ENCODE measurements around the gene TMEM151B. TPM values are rescaled to one million over a fixed set of nuclear protein-coding genes. Genes with fewer than 3 reads are reported as not detected.

TMEM151B gene
- total RNA-seq, 1 experiment from 2014 or later: 9.9 TPM

DNA sequence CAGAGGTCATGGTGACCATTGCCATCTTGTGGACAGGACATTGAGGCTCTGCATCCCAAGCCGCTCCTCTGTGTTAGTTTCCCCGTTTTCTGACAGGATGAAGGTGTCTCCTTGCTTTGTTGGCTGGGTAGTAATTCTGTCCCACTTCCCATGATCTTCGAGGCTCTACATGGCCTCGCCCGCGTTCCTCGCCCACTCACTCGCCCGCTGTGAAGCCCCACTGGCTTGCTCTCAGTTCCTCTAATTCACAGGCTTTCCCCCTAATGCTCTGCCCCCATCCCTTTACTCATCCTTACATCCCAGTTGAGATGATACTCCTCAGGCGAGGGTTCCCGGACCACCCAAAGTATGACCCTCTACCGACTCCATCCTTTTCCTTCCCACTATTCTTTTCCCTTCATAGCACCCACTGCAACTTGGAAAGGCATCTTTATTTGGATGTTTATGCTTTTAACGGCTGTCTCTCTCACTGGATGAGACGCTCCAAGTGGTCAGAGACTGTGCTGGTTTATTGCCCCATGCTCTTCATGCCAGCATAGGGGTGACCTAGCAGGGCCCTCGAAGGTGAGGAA is 12.4 kb upstream of the TMEM151B start:
- TF ChIP-seq EZH2 (IDR thresholded peaks at IDR 0.05; ENCODE audit: borderline replicate concordance, low read depth, low read length, poor library complexity, severe bottlenecking): no peak
- TF ChIP-seq, protein P1, sequence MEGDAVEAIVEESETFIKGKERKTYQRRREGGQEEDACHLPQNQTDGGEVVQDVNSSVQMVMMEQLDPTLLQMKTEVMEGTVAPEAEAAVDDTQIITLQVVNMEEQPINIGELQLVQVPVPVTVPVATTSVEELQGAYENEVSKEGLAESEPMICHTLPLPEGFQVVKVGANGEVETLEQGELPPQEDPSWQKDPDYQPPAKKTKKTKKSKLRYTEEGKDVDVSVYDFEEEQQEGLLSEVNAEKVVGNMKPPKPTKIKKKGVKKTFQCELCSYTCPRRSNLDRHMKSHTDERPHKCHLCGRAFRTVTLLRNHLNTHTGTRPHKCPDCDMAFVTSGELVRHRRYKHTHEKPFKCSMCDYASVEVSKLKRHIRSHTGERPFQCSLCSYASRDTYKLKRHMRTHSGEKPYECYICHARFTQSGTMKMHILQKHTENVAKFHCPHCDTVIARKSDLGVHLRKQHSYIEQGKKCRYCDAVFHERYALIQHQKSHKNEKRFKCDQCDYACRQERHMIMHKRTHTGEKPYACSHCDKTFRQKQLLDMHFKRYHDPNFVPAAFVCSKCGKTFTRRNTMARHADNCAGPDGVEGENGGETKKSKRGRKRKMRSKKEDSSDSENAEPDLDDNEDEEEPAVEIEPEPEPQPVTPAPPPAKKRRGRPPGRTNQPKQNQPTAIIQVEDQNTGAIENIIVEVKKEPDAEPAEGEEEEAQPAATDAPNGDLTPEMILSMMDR (conservative IDR thresholded peaks at IDR 0.05; ENCODE audit: low read depth, low read length): no peak
- H3K9me3 ChIP-seq (ENCODE audit: low read depth, low read length, poor library complexity, severe bottlenecking): no peaks in the 10 kb centered on the region
- BruUV-seq (replicated peaks): no TSS peak
- peaks cover 26% of the 10 kb centered on the region for H3K36me3 ChIP-seq (ENCODE audit: insufficient read depth, low read length, poor library complexity, severe bottlenecking)
- intact Hi-C loops (cut with micrococcal nuclease; ENCODE audit: unreplicated experiment): no loop called here
- H3K27me3 ChIP-seq (replicated peaks; ENCODE audit: insufficient read depth, low read depth, low read length, poor library complexity): no peaks in the 10 kb centered on the region
- H3K27ac ChIP-seq (ENCODE audit: low read depth, low read length, poor library complexity, severe bottlenecking): peak overlapping the region; percentile 90
- DNase-seq (ENCODE audit: low spot score): no peak
- ChIA-PET CTCF (no interaction called here), POLR2A (ENCODE audit: low non-redundant PET) (interaction anchor here (0.8 kb wide), 1 partner anchor 11 kb away, joined by 3 read pairs; the partner anchor contains the start of gene HSP90AB1)
- H3K4me3 ChIP-seq (ENCODE audit: low read depth, low read length, poor library complexity, severe bottlenecking): peak overlapping the region; percentile 99
- H3K4me1 ChIP-seq (ENCODE audit: insufficient read depth, low read length, poor library complexity, severe bottlenecking): peaks cover 10% of the 10 kb centered on the region

DNA sequence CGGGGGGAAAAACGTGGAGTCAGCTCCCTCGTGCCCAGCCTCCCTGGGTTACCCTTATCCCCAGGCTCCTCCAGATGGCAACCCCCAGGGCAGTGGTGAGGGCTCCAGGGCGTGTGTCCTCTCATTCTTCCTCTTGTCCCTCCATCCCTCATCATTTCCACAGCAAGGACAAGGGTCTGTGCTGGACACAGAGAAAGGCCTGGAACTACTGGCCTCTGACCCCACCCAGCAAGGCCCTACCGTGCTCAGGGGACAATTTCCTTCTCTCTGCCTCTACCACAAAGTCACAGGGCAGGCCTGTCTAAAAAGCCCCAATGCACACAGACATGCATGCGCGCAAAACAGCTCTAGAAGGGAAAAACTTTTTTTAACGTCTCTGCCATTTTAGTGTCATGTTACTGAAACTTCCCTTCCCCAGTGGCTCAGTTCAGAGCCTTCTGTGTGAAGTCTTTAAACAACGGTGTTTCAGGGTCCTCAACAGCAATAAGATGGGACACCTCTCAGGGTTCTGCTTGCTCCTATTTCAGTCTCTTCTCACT is 11.9 kb upstream of the TMEM151B start:
- Histone ChIP-seq H3K9me3 (ENCODE audit: low read depth, low read length, poor library complexity, severe bottlenecking) (no peaks in the 10 kb centered on the region), H3K36me3 (ENCODE audit: insufficient read depth, low read length, poor library complexity, severe bottlenecking) (peaks cover 20% of the 10 kb centered on the region), H3K4me1 (ENCODE audit: insufficient read depth, low read length, poor library complexity, severe bottlenecking) (peaks cover 13% of the 10 kb centered on the region), H3K27ac (ENCODE audit: low read depth, low read length, poor library complexity, severe bottlenecking) (no peak overlapping the region), H3K27me3 (replicated peaks; ENCODE audit: insufficient read depth, low read depth, low read length, poor library complexity) (no peaks in the 10 kb centered on the region), H3K4me3 (ENCODE audit: low read depth, low read length, poor library complexity, severe bottlenecking) (no peak overlapping the region)
- DNase-seq (ENCODE audit: low spot score): no peak
- no TSS peak for BruUV-seq (replicated peaks)
- TF ChIP-seq EZH2 (IDR thresholded peaks at IDR 0.05; ENCODE audit: borderline replicate concordance, low read depth, low read length, poor library complexity, severe bottlenecking): no peak
- TF ChIP-seq, protein P1 (conservative IDR thresholded peaks at IDR 0.05; ENCODE audit: low read depth, low read length): no peak
- CTCF ChIA-PET: no interaction called here
- intact Hi-C loops (cut with micrococcal nuclease; ENCODE audit: unreplicated experiment): no loop called here
- POLR2A ChIA-PET (ENCODE audit: low non-redundant PET): no interaction called here

DNA sequence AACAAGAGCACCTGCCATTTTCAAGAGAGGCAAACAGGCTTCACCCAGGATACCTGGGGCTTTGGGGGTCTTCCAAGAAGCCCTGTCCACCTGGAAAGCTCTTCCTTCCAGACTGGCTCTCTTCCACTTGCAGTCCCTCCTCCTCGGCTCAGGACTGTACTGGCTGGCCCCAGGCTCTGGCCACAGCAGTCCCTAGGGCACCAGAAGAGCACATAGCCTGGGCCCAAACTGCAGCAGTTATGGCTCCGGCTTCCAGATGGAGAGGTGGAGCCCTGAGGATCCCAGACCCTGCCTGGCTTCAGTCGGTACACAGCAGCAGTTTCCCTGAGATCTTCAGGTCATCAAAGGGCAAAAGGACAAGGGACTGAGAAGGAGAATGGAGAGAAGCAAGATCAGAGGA is 11.3 kb upstream of the TMEM151B start:
- no peak for TF ChIP-seq EZH2 (IDR thresholded peaks at IDR 0.05; ENCODE audit: borderline replicate concordance, low read depth, low read length, poor library complexity, severe bottlenecking)
- TF ChIP-seq, protein P1 (conservative IDR thresholded peaks at IDR 0.05; ENCODE audit: low read depth, low read length): no peak
- no peak overlapping the region for H3K27ac ChIP-seq (ENCODE audit: low read depth, low read length, poor library complexity, severe bottlenecking)
- intact Hi-C loops (cut with micrococcal nuclease; ENCODE audit: unreplicated experiment): no loop called here
- peaks cover 18% of the 10 kb centered on the region for H3K4me1 ChIP-seq (ENCODE audit: insufficient read depth, low read length, poor library complexity, severe bottlenecking)
- H3K4me3 ChIP-seq (ENCODE audit: low read depth, low read length, poor library complexity, severe bottlenecking): no peak overlapping the region
- BruUV-seq (replicated peaks): no TSS peak
- no peaks in the 10 kb centered on the region for H3K27me3 ChIP-seq (replicated peaks; ENCODE audit: insufficient read depth, low read depth, low read length, poor library complexity)
- H3K36me3 ChIP-seq (ENCODE audit: insufficient read depth, low read length, poor library complexity, severe bottlenecking): peaks cover 15% of the 10 kb centered on the region
- ChIA-PET CTCF (no interaction called here), POLR2A (ENCODE audit: low non-redundant PET) (no interaction called here)
- no peaks in the 10 kb centered on the region for H3K9me3 ChIP-seq (ENCODE audit: low read depth, low read length, poor library complexity, severe bottlenecking)
- DNase-seq (ENCODE audit: low spot score): no peak
